Adipose tissue (tissue), 3 donors: ENCODE results near the gene GPX3. TPM values are rescaled to one million over a fixed set of nuclear protein-coding genes. Genes with fewer than 3 reads are reported as not detected.

Experiments used
- H3K27ac ChIP-seq: one replicate; pipeline ENCODE4 v1.5.1; 2013; ENCODE audit warnings: low read depth, low read length
- WGBS, 3 donors: extraction: QIAGEN DNeasy Blood & Tissue Kit; methylation state at CpG; one replicate each; pipeline ENCODE4 v1.1.7; 2013; 5-methylcytosine and 5-hydroxymethylcytosine counted together
- polyA plus RNA-seq, 3 donors: library from polyadenylated mRNA; stranded (reverse); fragments of 200-250 nt; gene quantifications; one replicate each; pipeline ENCODE4 v1.2.3, GENCODE V29; 2013
- donor health status: healthy with polysubstance abuse.
- donor health status: Bipolar disorder and iron deficiency.
- donor health status: healthy.

Gene GPX3
- polyA plus RNA-seq, 3 donors, result 431 to 7,652 (median 5,613) TPM

DNA sequence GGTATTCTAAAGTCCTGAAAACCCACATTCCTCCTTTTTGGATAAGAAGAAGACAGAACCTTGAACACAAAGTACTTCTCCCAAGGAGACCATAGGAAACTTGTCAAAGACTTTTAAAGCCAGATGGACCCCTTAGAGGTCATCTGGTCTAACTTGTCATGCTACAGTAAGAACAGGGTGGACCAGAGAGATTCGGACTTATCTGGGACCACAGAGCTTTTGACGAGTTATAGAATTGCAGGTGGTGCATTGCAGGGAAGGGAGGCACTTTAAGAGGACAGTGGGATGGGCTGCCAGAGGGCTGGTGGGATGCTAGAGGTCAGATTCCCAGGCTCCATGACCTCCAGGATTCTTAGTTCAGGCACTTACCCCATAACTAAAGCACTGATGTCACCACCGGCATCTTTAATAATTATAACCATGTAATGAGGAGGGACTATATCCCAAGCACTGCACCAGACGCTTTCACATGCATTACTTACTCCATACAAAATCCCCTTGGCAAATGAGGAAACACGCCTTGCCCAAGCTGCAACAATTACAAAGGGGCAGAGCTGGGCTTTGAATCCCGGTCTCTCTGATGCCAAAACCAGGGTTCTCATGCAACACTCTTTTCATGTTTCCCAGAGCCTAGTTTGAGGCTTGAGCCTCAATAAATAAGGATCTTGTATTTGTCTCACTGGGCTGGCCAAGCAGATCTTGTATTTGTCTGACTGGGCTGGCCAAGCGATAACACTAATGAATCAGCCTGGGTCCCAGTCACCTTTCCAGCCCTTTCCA is 12.8 kb upstream of the GPX3 start:
- no peak overlapping the region for H3K27ac ChIP-seq
- WGBS, 3 donors, result 64 to 77% (median 68%) methylated on average over 7 of the region's 7 CpGs

DNA sequence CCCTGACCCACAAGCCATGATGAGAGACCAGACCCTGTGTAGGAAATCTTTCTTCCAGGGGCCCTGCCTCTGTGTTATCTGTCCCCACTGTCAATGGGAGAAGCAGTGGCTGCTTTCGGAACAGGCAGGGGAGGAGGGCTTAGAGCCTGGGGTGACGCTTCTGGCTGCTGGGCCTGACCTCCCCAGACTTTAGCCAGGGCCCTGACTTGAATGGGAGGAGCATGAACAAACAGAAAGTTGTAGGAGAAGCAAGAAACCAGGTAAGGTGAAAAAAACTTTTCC is 12.2 kb upstream of the GPX3 start:
- WGBS, 3 donors, result 33 to 88% (median 55%) methylated on average over 2 of the region's 2 CpGs
- no peak overlapping the region for H3K27ac ChIP-seq

DNA sequence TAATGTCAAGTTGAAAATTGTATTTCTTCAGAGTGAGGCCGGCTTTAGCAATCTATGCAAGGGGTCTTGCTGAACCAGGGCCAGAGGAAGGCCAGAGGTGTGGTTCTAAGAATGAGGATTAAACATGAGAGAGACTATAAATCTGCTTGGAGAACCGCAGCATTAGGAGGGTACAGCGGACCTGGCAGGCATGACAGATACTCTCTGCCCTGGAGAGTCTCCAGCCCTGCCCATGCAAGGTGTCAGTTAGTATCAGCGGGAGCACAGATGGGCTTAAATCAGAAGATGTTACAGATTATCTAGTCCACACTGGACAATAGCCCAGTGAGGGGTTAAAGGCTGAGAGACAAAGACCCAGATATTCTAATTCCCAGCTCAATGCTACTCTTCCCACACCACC is 11.5 kb upstream of the GPX3 start:
- WGBS, 3 donors, result 93 to 99% (median 93%) methylated on average over 4 of the region's 4 CpGs
- H3K27ac ChIP-seq, result no peak overlapping the region

DNA sequence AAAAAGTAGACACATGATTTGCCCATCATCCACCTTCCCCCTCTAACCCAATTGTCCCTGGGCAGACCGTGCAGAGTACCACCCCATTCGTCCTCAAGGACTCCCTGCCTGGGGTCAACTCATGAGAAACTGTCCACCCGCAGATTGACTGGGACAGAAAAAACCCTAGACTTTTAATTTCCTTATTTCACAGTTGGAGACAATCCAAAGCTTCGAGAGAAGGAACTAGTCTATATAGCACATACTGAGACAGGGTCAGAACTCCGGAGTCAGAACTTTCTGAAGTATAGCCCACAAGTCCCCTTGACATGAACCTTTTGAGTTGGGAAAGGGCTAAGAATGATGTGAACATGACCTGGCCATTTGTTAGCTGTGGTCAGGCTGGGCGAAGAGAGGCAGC is 7.5 kb upstream of the GPX3 start:
- no peak overlapping the region for H3K27ac ChIP-seq
- 61 to 87% (median 65%) methylated on average over 6 of the region's 6 CpGs for WGBS, 3 donors

DNA sequence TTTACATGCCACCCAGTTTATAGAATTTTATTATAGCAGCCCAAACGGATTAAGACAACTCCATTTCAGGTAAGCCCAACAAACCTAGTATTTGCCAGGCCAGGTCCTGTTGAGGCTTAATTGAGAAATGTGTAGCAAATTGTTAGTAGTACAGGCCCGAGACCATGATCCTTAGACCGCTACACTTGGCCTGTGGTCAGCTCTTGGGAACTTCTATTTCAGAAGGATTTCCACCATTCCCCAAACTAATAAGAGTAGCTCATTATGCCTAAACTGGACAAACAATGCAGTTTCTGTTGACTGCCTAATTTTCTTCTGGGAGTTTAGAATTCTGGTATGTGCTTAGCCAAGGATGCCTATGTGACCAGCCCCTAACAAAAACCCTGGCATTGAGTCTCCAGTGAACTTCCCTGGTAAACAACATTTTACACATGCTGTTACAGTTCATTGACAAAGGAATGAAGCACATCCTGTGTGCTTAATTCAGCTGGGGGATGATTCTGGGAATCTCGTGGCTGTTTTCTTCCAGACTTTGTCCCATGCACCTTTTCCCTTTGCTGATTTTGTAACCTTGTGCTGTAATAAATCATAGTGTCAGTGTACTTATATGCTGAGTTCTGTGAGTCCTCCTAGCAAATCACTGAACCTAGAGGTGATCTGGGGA is 5.6 kb upstream of the GPX3 start:
- 75 to 83% (median 76%) methylated on average over 4 of the region's 4 CpGs for WGBS, 3 donors
- no peak overlapping the region for H3K27ac ChIP-seq

DNA sequence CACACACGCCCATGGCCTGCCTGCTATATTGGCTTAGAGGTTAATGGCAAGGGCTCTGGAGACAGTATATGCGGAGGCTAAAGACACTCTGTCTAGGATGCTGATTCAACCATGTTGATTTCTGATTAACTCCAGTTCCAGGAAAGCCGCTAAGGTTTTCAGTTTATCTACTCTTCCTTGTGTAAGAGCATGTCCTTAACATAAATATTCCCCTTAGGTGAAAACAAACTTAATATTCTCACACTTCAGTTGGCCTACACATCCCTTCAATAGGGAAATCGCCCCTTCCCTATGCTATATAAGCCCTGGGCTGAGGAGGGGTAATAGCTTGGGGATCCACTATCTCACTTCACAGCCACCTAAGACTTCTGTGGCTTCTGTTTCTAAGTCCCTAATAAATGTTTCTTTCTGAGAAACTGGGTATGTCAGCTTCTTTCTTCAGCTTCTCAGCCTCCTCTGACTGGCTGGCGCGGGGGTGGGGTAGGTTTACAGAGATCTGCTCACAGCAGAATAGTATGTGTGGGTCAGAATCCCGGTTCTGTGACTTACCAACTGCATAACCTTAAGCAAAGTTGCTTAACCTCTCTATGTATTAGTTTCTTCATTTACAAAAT is 4.3 kb upstream of the GPX3 start:
- H3K27ac ChIP-seq, result no peak overlapping the region
- 87 to 89% (median 89%) methylated on average over 7 of the region's 7 CpGs for WGBS, 3 donors

DNA sequence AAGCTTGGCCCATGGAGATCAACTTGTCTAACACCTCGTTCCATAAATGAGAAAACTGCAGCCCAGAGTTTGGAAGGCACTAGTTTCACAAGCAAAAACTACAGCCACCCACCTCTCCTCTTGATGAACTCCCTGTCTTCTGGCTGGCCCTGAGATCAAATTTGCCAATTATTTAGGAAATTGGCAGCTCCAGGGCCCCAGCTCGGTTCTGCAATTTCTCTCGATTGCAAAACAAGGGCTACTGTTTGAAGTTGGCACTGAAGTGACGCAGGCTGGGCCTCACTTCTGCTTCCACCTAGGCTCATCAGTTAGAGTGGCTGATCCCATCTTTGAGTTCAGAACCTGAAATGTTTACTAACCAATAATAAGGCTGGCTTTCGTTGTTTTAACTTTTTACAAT is 3.7 kb upstream of the GPX3 start:
- WGBS, 3 donors, result 41 to 66% (median 51%) methylated on average over 5 of the region's 5 CpGs
- H3K27ac ChIP-seq, result no peak overlapping the region

DNA sequence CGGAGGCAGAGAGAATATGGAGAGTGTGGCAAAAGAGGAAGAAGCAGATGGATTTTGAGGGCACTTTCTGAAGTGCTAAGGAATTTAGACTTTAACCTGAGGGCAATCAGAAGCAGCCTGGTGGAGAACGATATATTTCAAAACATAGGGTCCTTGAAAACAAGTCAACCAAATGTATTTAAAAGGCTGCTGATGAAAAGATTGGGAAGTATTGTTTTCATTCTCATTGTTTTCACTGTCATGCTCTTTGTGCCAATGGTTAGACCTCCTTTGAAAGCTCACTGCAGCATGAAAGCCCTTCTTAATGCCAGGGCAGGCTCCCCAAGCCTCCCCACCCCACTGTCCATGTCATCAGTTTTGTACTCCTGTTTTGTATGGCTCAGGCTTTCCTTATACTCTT is 2.5 kb upstream of the GPX3 start:
- no peak overlapping the region for H3K27ac ChIP-seq
- 86 to 92% (median 91%) methylated on average over 2 of the region's 2 CpGs for WGBS, 3 donors

DNA sequence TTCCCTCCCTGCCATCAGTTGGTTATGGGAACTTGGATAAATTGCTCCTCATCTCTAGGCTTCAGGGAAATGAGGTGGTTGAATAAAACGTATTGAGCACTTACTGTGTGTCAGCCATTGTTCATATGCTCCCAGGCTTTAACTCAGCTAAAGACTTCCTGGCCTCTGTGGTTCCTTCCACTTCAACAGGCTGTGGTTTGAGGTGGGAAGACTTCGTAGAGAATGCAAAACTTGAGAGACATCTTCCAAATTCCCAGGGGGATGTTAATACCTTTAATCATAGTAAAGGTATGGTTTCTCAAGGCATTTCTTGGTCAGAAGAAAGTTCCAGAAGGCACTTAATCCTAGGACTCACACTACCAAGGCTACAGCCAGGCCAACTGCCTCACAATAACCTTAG is 1.5 kb upstream of the GPX3 start:
- 60 to 61% (median 61%) methylated on average over 2 of the region's 2 CpGs for WGBS, 3 donors
- H3K27ac ChIP-seq, result no peak overlapping the region

DNA sequence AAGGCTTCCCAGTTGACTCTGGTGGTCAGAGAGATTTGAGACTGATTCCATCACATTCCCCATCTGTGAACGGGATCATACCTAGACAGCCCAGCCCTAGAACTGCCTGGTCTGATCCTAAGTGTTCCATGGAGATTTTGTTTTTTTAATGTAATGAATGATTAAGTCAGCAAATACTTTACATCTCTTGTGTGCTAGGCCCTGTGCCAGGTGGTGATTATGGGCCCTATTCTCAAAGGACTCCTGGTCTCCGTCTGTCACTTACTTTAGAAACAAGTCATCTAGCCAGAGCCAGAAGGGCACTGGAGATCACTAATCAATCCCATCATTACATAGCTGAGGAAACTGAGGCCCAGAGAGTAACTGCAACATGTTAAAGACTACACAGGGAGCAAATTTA is 1.1 kb upstream of the GPX3 start:
- 82 to 93% (median 85%) methylated on average over 2 of the region's 2 CpGs for WGBS, 3 donors
- no peak overlapping the region for H3K27ac ChIP-seq

DNA sequence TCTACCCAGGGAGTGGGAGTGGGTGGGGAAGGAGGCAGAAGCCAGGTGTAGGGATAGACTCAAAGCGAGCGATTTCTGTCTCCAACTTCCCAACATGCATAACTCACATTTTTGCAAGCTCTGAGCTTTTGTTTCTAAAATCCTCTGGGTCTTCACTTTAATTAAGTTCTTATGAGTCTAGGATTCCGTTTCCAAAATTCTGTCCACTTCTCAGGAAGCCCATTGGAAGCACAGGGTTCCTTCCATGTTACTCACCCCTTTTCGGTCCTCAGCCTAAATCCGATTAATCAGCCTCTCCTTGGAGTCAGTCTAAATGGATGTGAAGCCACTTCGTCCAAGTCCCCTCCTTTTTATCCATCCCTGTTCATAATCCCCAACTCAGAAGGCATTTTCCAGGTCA is 1.4 kb downstream of the GPX3 start:
- 61 to 95% (median 77%) methylated on average over 6 of the region's 6 CpGs for WGBS, 3 donors
- no peak overlapping the region for H3K27ac ChIP-seq

DNA sequence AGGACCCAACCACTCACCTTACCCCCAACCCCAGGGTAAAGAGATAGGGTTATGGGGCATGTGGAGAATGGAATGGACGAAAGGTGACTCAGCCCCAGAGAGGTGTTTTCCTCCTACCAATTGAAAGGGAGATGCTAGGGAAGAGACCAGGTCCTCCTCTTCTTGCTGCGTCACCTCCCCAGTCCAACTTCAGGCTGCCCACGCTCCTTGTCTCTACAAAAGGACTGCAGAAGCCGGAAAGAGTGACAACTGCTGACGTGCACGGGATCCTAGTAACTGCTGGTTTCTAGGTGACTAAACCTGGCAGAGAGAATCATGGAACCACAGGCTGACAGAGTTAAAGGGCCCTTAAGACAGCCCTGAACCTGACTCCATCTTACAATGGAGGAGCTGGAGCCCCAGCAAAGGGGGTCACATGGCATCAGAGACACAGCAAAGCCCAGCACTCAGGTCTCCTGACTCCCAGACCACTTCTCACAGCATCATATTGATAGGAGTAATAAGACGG is 2.2 kb downstream of the GPX3 start:
- peak overlapping the region; percentile 49 for H3K27ac ChIP-seq
- whole genome bisulfite sequencing, 3 donors, result 63 to 78% (median 67%) methylated on average over 7 of the region's 7 CpGs

DNA sequence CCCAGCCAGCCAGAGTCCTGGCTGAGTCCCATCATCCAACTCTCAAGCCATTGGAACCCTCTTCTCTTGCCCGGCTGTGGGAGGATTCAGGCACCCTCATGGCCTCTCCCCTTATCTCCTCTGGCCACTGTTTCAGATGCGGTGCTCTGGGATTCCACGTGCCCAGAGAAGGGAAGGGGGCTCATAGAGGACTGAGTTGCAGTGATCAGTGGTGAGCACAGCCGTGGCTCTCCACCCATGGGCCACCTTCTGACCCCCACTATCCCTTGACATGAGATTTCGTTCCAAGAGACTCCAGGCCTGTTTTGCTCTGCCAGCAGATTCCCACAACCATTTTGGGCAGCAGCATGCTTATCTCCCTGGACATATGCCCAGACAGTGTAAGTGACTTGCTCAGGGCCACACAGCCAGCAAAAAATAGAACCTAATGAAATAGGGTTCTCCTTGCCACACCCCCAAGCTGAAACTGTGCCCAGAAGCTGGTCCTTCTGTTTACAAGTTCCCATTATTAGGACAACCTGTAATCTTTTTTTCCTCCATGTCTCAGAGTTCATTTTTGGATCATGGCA is 2.7 kb downstream of the GPX3 start:
- peak overlapping the region; percentile 48 for H3K27ac ChIP-seq
- 39 to 63% (median 57%) methylated on average over 5 of the region's 5 CpGs for WGBS, 3 donors

DNA sequence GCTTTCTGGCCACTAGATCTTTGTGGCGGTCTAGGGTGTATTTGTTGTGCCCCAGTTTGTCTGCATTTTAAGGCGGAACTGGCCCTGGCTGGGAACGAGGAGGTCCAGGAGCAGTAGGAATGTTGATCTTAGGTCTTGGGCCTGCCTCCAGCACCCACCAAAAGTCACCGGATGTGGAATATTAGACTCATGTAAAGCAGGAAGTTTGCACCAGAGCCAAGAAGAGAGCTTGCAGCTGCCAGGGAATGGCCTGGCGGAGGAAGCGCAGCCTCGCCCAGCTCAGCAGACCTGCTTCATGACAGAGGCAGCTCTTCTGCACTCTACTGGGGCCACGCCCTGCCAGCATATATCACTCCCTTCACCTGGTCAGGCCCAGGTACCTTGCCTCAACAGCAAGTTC is 3.3 kb downstream of the GPX3 start:
- WGBS, 3 donors, result 34 to 73% (median 35%) methylated on average over 8 of the region's 8 CpGs
- H3K27ac ChIP-seq, result no peak overlapping the region

DNA sequence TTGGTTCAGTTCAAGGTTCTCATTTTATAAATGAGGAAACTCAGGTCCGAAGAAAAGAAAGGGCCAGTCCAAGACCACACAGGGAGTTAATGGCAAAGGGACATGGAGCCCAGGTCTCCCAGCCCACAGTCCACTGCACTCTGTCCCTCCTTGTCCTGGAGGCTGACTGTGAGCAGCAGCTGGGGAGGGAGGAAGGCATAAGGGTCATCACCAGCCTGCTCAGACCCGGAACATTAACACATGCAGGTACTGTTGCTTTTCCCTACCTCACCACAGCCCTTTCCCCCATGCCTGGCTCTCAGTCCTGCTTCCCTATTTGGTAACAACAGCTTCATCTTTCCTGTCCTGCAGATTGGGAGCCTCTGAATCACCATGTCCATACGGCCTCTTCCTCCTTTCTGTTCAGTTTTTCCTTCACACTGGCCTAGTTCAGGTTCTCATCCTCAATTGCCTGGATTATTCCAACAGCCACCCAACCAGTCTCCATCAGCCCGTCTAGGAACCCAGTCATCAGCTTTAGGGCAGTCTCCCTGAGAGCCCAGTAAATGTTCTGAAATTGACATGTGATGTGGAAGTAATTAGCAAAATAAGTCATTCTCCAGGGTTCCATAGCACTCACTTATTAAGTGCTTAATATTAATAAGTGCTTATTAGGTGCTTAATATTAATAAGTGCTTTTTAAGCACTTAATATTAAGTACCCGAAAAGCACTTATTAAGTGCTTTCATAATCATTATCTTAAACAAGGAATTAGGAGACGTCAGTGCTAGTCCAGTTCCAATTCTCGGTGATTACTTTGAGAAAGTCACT is 4.3 kb downstream of the GPX3 start:
- whole genome bisulfite sequencing, 3 donors, result 72 to 86% (median 81%) methylated on average over 6 to 7 of the region's 7 CpGs

DNA sequence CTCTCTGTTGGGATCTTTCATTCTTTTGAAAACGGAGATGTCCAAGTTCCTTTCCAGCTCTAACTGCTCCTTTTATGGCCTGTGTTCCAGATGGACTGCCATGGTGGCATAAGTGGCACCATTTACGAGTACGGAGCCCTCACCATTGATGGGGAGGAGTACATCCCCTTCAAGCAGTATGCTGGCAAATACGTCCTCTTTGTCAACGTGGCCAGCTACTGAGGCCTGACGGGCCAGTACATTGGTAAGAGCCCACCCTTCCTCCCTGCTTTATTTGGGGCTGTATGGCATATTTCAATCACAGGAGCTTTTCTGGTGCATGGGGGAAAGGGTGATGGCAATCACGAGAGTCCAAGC is 4.8 kb downstream of the GPX3 start:
- H3K27ac ChIP-seq, result no peak overlapping the region
- WGBS, 3 donors, result 88 to 92% (median 91%) methylated on average over 7 of the region's 7 CpGs

More for the DNA sequence above, 4.3 kb downstream of the GPX3 start:
- H3K27ac ChIP-seq, result no peak overlapping the region

DNA sequence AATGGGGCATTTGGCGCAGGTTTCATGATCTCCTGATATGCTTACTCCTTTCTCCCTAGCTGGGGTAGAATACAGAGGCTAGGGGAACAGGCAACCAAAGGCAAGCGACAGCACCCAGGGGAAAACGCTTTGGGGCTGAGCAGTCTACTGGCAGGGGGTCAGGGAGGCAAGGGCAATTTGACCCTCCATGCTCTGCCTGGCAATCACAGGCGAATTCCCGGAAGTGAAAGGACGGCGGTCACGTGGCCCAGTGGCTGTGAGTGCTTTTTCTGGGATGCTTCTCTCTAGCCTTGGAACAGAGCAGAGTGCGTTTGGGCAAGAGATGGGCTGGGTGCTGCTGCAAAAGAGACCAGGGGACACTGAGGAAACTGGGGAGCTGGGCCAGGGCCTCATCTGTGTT is 5.7 kb downstream of the GPX3 start:
- WGBS, 3 donors, result 59 to 84% (median 73%) methylated on average over 9 of the region's 9 CpGs

DNA sequence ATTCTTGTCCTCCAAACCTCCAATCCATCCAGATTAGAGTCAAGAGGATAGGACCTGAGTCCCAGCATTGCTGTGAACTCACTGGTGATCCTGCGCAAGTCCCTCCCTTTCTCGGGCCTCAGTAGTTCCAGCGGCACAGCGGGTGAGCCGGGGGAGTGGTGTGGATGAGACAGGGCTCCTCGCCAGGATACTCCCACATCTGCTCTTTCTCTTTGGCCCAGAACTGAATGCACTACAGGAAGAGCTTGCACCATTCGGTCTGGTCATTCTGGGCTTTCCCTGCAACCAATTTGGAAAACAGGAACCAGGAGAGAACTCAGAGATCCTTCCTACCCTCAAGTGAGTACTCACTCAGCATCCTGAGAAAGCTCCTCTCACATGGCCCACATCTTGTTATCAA is 6.3 kb downstream of the GPX3 start:
- H3K27ac ChIP-seq, result peak overlapping the region; percentile 43
- WGBS, 3 donors, result 49 to 79% (median 51%) methylated on average over 7 of the region's 7 CpGs

More for the DNA sequence above, 5.7 kb downstream of the GPX3 start:
- no peak overlapping the region for H3K27ac ChIP-seq
